Stomach smooth muscle (tissue), 2 donors: Measurements from ENCODE around the gene NMNAT2.

Experiments
- H3K27ac ChIP-seq: one replicate; pipeline ENCODE4 v1.7.0; 2013; ENCODE audit warnings: mild to moderate bottlenecking, low read length, inconsistent platforms
- H3K27me3 ChIP-seq, 2 donors: one replicate each; pipeline ENCODE4 v1.7.0; 2013; ENCODE audit warnings: low read length in 2 of 2; ENCODE audit not compliant: insufficient read depth in 2 of 2, control insufficient read depth in 1 of 2
- H3K36me3 ChIP-seq, 2 donors: one replicate each; pipeline ENCODE4 v1.7.0; 2013; ENCODE audit warnings: low read length in 2 of 2; ENCODE audit not compliant: control insufficient read depth in 2 of 2, insufficient read depth in 2 of 2
- H3K4me1 ChIP-seq: one replicate; pipeline ENCODE4 v1.7.0; 2013; ENCODE audit warnings: low read length; ENCODE audit not compliant: control insufficient read depth, insufficient read depth
- H3K4me3 ChIP-seq, 2 donors: one replicate each; pipeline ENCODE4 v1.7.0; 2013; ENCODE audit warnings: low read length in 2 of 2
- H3K9ac ChIP-seq, 2 donors: one replicate each; pipeline ENCODE4 v1.7.0; 2013; ENCODE audit warnings: low read length in 2 of 2, mild to moderate bottlenecking in 1 of 2
- H3K9me3 ChIP-seq, 2 donors: one replicate each; pipeline ENCODE4 v1.7.0; 2013; ENCODE audit warnings: low read length in 2 of 2; ENCODE audit not compliant: control insufficient read depth in 2 of 2
- donor health status: healthy.
- donor health status: Pancreatic carcinoma.

The NMNAT2 gene

GRCh38 chr1:183267646-183268431 lies 150.3 kb downstream of the NMNAT2 start:
- no peak overlapping the region for H3K9ac ChIP-seq
- no peaks in the 10 kb centered on the region for H3K27me3 ChIP-seq
- H3K4me1 ChIP-seq, result peaks cover 13% of the 10 kb centered on the region
- H3K9me3 ChIP-seq, result no peaks in the 10 kb centered on the region
- H3K4me3 ChIP-seq, result no peak overlapping the region
- H3K27ac ChIP-seq, result no peak overlapping the region
- no peaks in the 10 kb centered on the region for H3K36me3 ChIP-seq

GRCh38 chr1:183263886-183264602 lies 154.1 kb downstream of the NMNAT2 start:
- no peaks in the 10 kb centered on the region for H3K9me3 ChIP-seq
- no peak overlapping the region for H3K9ac ChIP-seq
- peaks cover 7% of the 10 kb centered on the region for H3K4me1 ChIP-seq
- no peaks in the 10 kb centered on the region for H3K27me3 ChIP-seq
- H3K36me3 ChIP-seq, result no peaks in the 10 kb centered on the region
- H3K27ac ChIP-seq, result no peak overlapping the region
- no peak overlapping the region for H3K4me3 ChIP-seq

- peaks cover 2% of the 10 kb centered on the region for H3K4me1 ChIP-seq
- no peak overlapping the region for H3K9ac ChIP-seq
- no peaks in the 10 kb centered on the region for H3K36me3 ChIP-seq
- no peak overlapping the region for H3K4me3 ChIP-seq
- H3K9me3 ChIP-seq, result no peaks in the 10 kb centered on the region
- no peak overlapping the region for H3K27ac ChIP-seq
- H3K27me3 ChIP-seq, result no peaks in the 10 kb centered on the region
These were observed 155.5 kb downstream of the NMNAT2 start for GRCh38 chr1:183262628-183263200.

- Histone ChIP-seq H3K9me3 (no peaks in the 10 kb centered on the region), H3K9ac (no peak overlapping the region), H3K27ac (no peak overlapping the region), H3K4me1 (no peaks in the 10 kb centered on the region), H3K27me3 (no peaks in the 10 kb centered on the region), H3K4me3 (no peak overlapping the region), H3K36me3 (no peaks in the 10 kb centered on the region)
These were observed 158.3 kb downstream of the NMNAT2 start for GRCh38 chr1:183259924-183260323.

- no peaks in the 10 kb centered on the region for H3K9me3 ChIP-seq
- H3K27ac ChIP-seq, result no peak overlapping the region
These were observed 163.1 kb downstream of the NMNAT2 start for GRCh38 chr1:183255073-183255472.

GRCh38 chr1:183251959-183252450 lies 166.2 kb downstream of the NMNAT2 start:
- H3K9ac ChIP-seq, result no peak overlapping the region
- H3K4me1 ChIP-seq, result no peaks in the 10 kb centered on the region
- no peaks in the 10 kb centered on the region for H3K9me3 ChIP-seq
- no peak overlapping the region for H3K4me3 ChIP-seq
- H3K36me3 ChIP-seq, result no peaks in the 10 kb centered on the region
- no peaks in the 10 kb centered on the region for H3K27me3 ChIP-seq
- H3K27ac ChIP-seq, result no peak overlapping the region

More at GRCh38 chr1:183255073-183255472, 163.1 kb downstream of the NMNAT2 start:
- Histone ChIP-seq H3K4me1 (no peaks in the 10 kb centered on the region), H3K36me3 (no peaks in the 10 kb centered on the region), H3K27me3 (no peaks in the 10 kb centered on the region), H3K4me3 (no peak overlapping the region), H3K9ac (no peak overlapping the region)

- no peak overlapping the region for H3K27ac ChIP-seq
- no peaks in the 10 kb centered on the region for H3K4me1 ChIP-seq
- H3K9me3 ChIP-seq, result no peaks in the 10 kb centered on the region
- H3K9ac ChIP-seq, result no peak overlapping the region
- no peak overlapping the region for H3K4me3 ChIP-seq
- H3K36me3 ChIP-seq, result no peaks in the 10 kb centered on the region
- H3K27me3 ChIP-seq, result no peaks in the 10 kb centered on the region
These were observed 166.8 kb downstream of the NMNAT2 start for GRCh38 chr1:183251101-183251958.

GRCh38 chr1:183249941-183250452 lies 168.2 kb downstream of the NMNAT2 start:
- no peak overlapping the region for H3K4me3 ChIP-seq
- no peaks in the 10 kb centered on the region for H3K36me3 ChIP-seq
- H3K9me3 ChIP-seq, result no peaks in the 10 kb centered on the region
- H3K4me1 ChIP-seq, result no peaks in the 10 kb centered on the region
- no peaks in the 10 kb centered on the region for H3K27me3 ChIP-seq
- H3K27ac ChIP-seq, result no peak overlapping the region
- H3K9ac ChIP-seq, result no peak overlapping the region

- H3K27ac ChIP-seq, result no peak overlapping the region
These were observed 169.0 kb downstream of the NMNAT2 start for GRCh38 chr1:183248989-183249691.

More at GRCh38 chr1:183248989-183249691, 169.0 kb downstream of the NMNAT2 start:
- Histone ChIP-seq H3K27me3 (no peaks in the 10 kb centered on the region), H3K9ac (no peak overlapping the region), H3K9me3 (no peaks in the 10 kb centered on the region), H3K4me3 (no peak overlapping the region), H3K36me3 (no peaks in the 10 kb centered on the region), H3K4me1 (no peaks in the 10 kb centered on the region)
